CD14-positive monocyte (primary cell): ENCODE data around the gene IBA57. TPM values are rescaled to one million over a fixed set of nuclear protein-coding genes. Genes with fewer than 3 reads are reported as not detected.

Experiments
- DNase-seq, 3 donors: peaks; one replicate each; pipeline ENCODE4 v3.0.0-alpha.2; 2011 to 2022
- H2AFZ ChIP-seq: 2 replicates; pipeline ENCODE4 v1.6.0; 2012; ENCODE audit warnings: mild to moderate bottlenecking, low read depth, low read length, inconsistent platforms; ENCODE audit not compliant: insufficient read depth, poor library complexity, severe bottlenecking
- H3K27ac ChIP-seq, 2 donors: 1 replicate in 1 of 2; 2 replicates in 1 of 2; pipeline ENCODE4 v1.5.1; 2012 to 2013; ENCODE audit warnings: low read length in 2 of 2, control low read depth in 1 of 2, inconsistent platforms in 1 of 2, low read depth in 1 of 2, mild to moderate bottlenecking in 1 of 2
- H3K27me3 ChIP-seq, 2 donors: one replicate each; pipeline versions ENCODE4 v1.6.0 to v1.6.1; 2011 to 2013; ENCODE audit warnings: low read length in 2 of 2; ENCODE audit not compliant: control insufficient read depth in 2 of 2, insufficient read depth in 2 of 2
- H3K36me3 ChIP-seq, 2 donors: replicated peaks in 1 of 2; 1 replicate in 1 of 2; 2 replicates in 1 of 2; pipeline versions ENCODE4 v1.5.1 to v1.6.1; 2012 to 2013; ENCODE audit warnings: low read length in 2 of 2, control low read depth in 1 of 2, inconsistent platforms in 1 of 2, mild to moderate bottlenecking in 1 of 2; ENCODE audit not compliant: insufficient read depth in 2 of 2, control insufficient read depth in 1 of 2
- H3K4me1 ChIP-seq, 2 donors: 1 replicate in 1 of 2; 2 replicates in 1 of 2; pipeline versions ENCODE4 v1.5.1 to v1.6.1; 2012 to 2013; ENCODE audit warnings: low read length in 2 of 2, control low read depth in 1 of 2, inconsistent platforms in 1 of 2, mild to moderate bottlenecking in 1 of 2, moderate library complexity in 1 of 2; ENCODE audit not compliant: insufficient read depth in 2 of 2, control insufficient read depth in 1 of 2
- H3K4me2 ChIP-seq: replicated peaks from 2 replicates; pipeline ENCODE3; 2012; ENCODE audit warnings: low read length, moderate library complexity, mild to moderate bottlenecking; ENCODE audit not compliant: poor library complexity, severe bottlenecking; ENCODE audit errors: extremely low read depth
- H3K4me3 ChIP-seq, 3 experiments: fragments of 200-600 bp in 1 of 3; sonication (generic) in 1 of 3; replicated peaks in 1 of 3; 1 replicate in 2 of 3; 2 replicates in 1 of 3; pipeline ENCODE4 v1.5.1; 2011 to 2013; ENCODE audit warnings: low read length in 3 of 3, mild to moderate bottlenecking in 3 of 3, control low read depth in 2 of 3, low read depth in 2 of 3, inconsistent platforms in 1 of 3, moderate library complexity in 1 of 3
- H3K79me2 ChIP-seq: 2 replicates; pipeline ENCODE4 v1.6.0; 2012; ENCODE audit warnings: mild to moderate bottlenecking, control low read depth, inconsistent platforms, low read length, moderate library complexity; ENCODE audit not compliant: insufficient read depth
- H3K9ac ChIP-seq: 2 replicates; pipeline ENCODE4 v1.6.0; 2017; ENCODE audit warnings: low read length, mild to moderate bottlenecking; ENCODE audit not compliant: insufficient read depth, poor library complexity, severe bottlenecking
- H3K9me3 ChIP-seq, 2 donors: replicated peaks in 1 of 2; 1 replicate in 1 of 2; 2 replicates in 1 of 2; pipeline versions ENCODE4 v1.5.1 to v1.6.1; 2012 to 2013; ENCODE audit warnings: low read length in 2 of 2, control low read depth in 1 of 2; ENCODE audit not compliant: control insufficient read depth in 1 of 2, insufficient read depth in 1 of 2
- H4K20me1 ChIP-seq: 2 replicates; pipeline ENCODE4 v1.6.0; 2012; ENCODE audit warnings: mild to moderate bottlenecking, low read length, control low read depth, moderate library complexity; ENCODE audit not compliant: insufficient read depth
- H3K27ac Mint-ChIP-seq, 7 donors: one replicate each; pipeline ENCODE4 v1.8.0; 2020; ENCODE audit warnings: mild to moderate bottlenecking in 7 of 7, mixed read lengths in 7 of 7, moderate library complexity in 6 of 7, inconsistent platforms in 2 of 7
- H3K27me3 Mint-ChIP-seq, 3 donors: one replicate each; pipeline ENCODE4 v1.8.0; 2021 to 2022; ENCODE audit warnings: low read depth in 3 of 3, mild to moderate bottlenecking in 3 of 3, mixed read lengths in 3 of 3, moderate library complexity in 3 of 3, inconsistent platforms in 1 of 3
- H3K36me3 Mint-ChIP-seq, 2 donors: one replicate each; pipeline ENCODE4 v1.8.0; 2020; ENCODE audit warnings: mixed read lengths in 2 of 2, inconsistent platforms in 1 of 2, mild to moderate bottlenecking in 1 of 2
- H3K4me1 Mint-ChIP-seq: one replicate; pipeline ENCODE4 v1.8.0; 2020; ENCODE audit warnings: mild to moderate bottlenecking, mixed read lengths
- H3K4me3 Mint-ChIP-seq, 2 donors: one replicate each; pipeline ENCODE4 v1.8.0; 2020; ENCODE audit warnings: mild to moderate bottlenecking in 2 of 2, mixed read lengths in 2 of 2, moderate library complexity in 1 of 2
- H3K9me3 Mint-ChIP-seq, 7 donors: one replicate each; pipeline ENCODE4 v1.8.0; 2020 to 2022; ENCODE audit warnings: mixed read lengths in 7 of 7, mild to moderate bottlenecking in 6 of 7, moderate library complexity in 6 of 7, inconsistent platforms in 2 of 7
- WGBS: methylation state at CpG from one replicate; pipeline ENCODE4 v1.1.5; 2013; ENCODE audit warnings: missing lambda C conversion rate; ENCODE audit not compliant: insufficient coverage; 5-methylcytosine and 5-hydroxymethylcytosine counted together
- intact Hi-C, 2 donors: fragments of 100-400 bp; cut with micrococcal nuclease; formaldehyde crosslinking; loops; one replicate each; pipeline versions ENCODE4 v1.15.0 to v1.15.1; 2023
- polyA plus RNA-seq, 3 donors: library from polyadenylated mRNA; depleted of rRNA in 1 of 3; unstranded in 2 of 3; stranded (reverse) in 1 of 3; fragments of 300-500 nt in 2 of 3; fragments of >200 nt in 1 of 3; fragmentation: Illumina TruSeq in 2 of 3; gene quantifications; 1 replicate in 2 of 3; 2 replicates in 1 of 3; pipeline ENCODE4 v1.2.3, GENCODE V29; 2012 to 2021
- TF ChIP-seq, protein P1 (sequence below): fragments of 200-600 bp; IDR thresholded peaks from one replicate; pipeline ENCODE4 v1.8.0; 2022; ENCODE audit warnings: antibody characterized with exemption, mild to moderate bottlenecking

IBA57 gene
- polyA plus RNA-seq, 3 donors, result 1.6 to 2.1 (median 1.7) TPM

DNA sequence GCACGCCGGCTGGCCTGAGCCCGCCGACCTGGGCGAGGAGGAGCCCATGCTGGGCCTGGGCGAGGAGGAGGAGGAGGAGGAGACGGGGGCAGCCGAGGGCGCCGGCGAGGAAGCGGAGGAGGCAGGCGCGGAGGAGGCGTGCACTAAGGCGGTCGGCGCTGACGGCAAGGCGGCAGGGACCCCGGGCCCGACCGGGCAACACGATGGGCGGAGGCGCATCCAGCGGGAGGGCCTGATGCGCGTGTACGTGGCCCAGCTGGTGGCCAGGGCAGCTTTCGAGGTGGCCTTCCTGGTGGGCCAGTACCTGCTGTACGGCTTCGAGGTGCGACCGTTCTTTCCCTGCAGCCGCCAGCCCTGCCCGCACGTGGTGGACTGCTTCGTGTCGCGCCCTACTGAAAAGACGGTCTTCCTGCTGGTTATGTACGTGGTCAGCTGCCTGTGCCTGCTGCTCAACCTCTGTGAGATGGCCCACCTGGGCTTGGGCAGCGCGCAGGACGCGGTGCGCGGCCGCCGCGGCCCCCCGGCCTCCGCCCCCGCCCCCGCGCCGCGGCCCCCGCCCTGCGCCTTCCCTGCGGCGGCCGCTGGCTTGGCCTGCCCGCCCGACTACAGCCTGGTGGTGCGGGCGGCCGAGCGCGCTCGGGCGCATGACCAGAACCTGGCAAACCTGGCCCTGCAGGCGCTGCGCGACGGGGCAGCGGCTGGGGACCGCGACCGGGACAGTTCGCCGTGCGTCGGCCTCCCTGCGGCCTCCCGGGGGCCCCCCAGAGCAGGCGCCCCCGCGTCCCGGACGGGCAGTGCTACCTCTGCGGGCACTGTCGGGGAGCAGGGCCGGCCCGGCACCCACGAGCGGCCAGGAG lies 7.2 kb upstream of the IBA57 start:
- peaks cover 11 to 12% of the 10 kb centered on the region in 2 donors for H3K4me1 ChIP-seq
- intact Hi-C loops, result no loop called here
- no peak overlapping the region for H2AFZ ChIP-seq
- no peaks in the 10 kb centered on the region for H3K36me3 ChIP-seq
- H3K79me2 ChIP-seq, result no peaks in the 10 kb centered on the region
- TF ChIP-seq, protein P1, sequence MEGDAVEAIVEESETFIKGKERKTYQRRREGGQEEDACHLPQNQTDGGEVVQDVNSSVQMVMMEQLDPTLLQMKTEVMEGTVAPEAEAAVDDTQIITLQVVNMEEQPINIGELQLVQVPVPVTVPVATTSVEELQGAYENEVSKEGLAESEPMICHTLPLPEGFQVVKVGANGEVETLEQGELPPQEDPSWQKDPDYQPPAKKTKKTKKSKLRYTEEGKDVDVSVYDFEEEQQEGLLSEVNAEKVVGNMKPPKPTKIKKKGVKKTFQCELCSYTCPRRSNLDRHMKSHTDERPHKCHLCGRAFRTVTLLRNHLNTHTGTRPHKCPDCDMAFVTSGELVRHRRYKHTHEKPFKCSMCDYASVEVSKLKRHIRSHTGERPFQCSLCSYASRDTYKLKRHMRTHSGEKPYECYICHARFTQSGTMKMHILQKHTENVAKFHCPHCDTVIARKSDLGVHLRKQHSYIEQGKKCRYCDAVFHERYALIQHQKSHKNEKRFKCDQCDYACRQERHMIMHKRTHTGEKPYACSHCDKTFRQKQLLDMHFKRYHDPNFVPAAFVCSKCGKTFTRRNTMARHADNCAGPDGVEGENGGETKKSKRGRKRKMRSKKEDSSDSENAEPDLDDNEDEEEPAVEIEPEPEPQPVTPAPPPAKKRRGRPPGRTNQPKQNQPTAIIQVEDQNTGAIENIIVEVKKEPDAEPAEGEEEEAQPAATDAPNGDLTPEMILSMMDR, result no peak
- no peaks in the 10 kb centered on the region for H4K20me1 ChIP-seq
- no peak overlapping the region for H3K4me2 ChIP-seq
- peaks cover 0 to 16% of the 10 kb centered on the region in 2 donors for H3K27me3 ChIP-seq
- H3K27ac Mint-ChIP-seq, result no peak overlapping the region
- H3K4me3 Mint-ChIP-seq, result no peak overlapping the region
- WGBS, result 95% methylated on average over 86 of the region's 98 CpGs
- no peaks in the 10 kb centered on the region for H3K9me3 Mint-ChIP-seq
- H3K27ac ChIP-seq, result no peak overlapping the region
- H3K9me3 ChIP-seq, result no peaks in the 10 kb centered on the region
- peaks cover 1 to 31% (median 20%) of the 10 kb centered on the region in 3 donors for H3K27me3 Mint-ChIP-seq
- no peak overlapping the region for H3K4me3 ChIP-seq
- peaks cover 13% of the 10 kb centered on the region for H3K4me1 Mint-ChIP-seq
- no peaks in the 10 kb centered on the region for H3K36me3 Mint-ChIP-seq
- H3K9ac ChIP-seq, result no peak overlapping the region
- DNase-seq, result no peak

GRCh38 chr1:228159008-228159665 lies 6.5 kb upstream of the IBA57 start:
- intact Hi-C loops, result no loop called here
- Histone ChIP-seq H3K79me2 (no peaks in the 10 kb centered on the region), H3K36me3 (no peaks in the 10 kb centered on the region), H3K4me2 (no peak overlapping the region), H3K27ac (no peak overlapping the region), H4K20me1 (no peaks in the 10 kb centered on the region), H2AFZ (no peak overlapping the region), H3K27me3 (peaks cover 0 to 16% of the 10 kb centered on the region in 2 donors), H3K4me3 (no peak overlapping the region), H3K9ac (no peak overlapping the region), H3K4me1 (peaks cover 11 to 13% of the 10 kb centered on the region in 2 donors), H3K9me3 (no peaks in the 10 kb centered on the region)
- peaks cover 18% of the 10 kb centered on the region for H3K4me1 Mint-ChIP-seq
- TF ChIP-seq, protein P1, result no peak
- peaks cover 3 to 35% (median 18%) of the 10 kb centered on the region in 3 donors for H3K27me3 Mint-ChIP-seq
- no peaks in the 10 kb centered on the region for H3K36me3 Mint-ChIP-seq
- no peak overlapping the region for H3K4me3 Mint-ChIP-seq
- no peaks in the 10 kb centered on the region for H3K9me3 Mint-ChIP-seq
- no peak overlapping the region for H3K27ac Mint-ChIP-seq
- WGBS, result 100% methylated on average over 1 of the region's 14 CpGs
- no peak for DNase-seq
